B cell (primary cell): ENCODE results near the gene APOLD1. TPM values are rescaled to one million over a fixed set of nuclear protein-coding genes. Genes with fewer than 3 reads are reported as not detected.

Source experiments
- ATAC-seq: fragments of 200-7000 bp; cut with Tn5 transposase; one replicate; pipeline ENCODE4 v1.10.0; 2021; ENCODE audit warnings: low read depth, mild to moderate bottlenecking, moderate number of reproducible peaks, moderate library complexity
- CTCF ChIA-PET: fragments of 350-600 bp; sonication (Branson Sonifier 250); formaldehyde crosslinking; loops from one replicate; lab custom pipeline; 2021; ENCODE audit warnings: antibody characterized with exemption, inconsistent platforms; lab: Charles Lee
- POLR2A ChIA-PET: fragments of 350-600 bp; sonication (Branson Sonifier 250); formaldehyde crosslinking; loops from one replicate; lab custom pipeline; 2021; ENCODE audit warnings: antibody characterized with exemption; lab: Charles Lee
- DNase-seq: peaks from one replicate; pipeline ENCODE4 v3.0.0; 2013
- H2AFZ ChIP-seq: 2 replicates; pipeline ENCODE4 v1.6.1; 2012; ENCODE audit warnings: mild to moderate bottlenecking, low read depth, low read length; ENCODE audit not compliant: insufficient read depth, poor library complexity, severe bottlenecking
- H3K27ac ChIP-seq, 2 donors: 1 replicate in 1 of 2; 2 replicates in 1 of 2; pipeline ENCODE4 v1.5.1; 2012 to 2013; ENCODE audit warnings: low read length in 2 of 2, mild to moderate bottlenecking in 2 of 2, moderate library complexity in 1 of 2
- H3K27me3 ChIP-seq, 4 experiments: fragments of 200-600 bp in 1 of 4; sonication (generic) in 1 of 4; replicated peaks in 1 of 4; 1 replicate in 2 of 4; 2 replicates in 2 of 4; pipeline versions ENCODE4 v1.6.1 to v1.7.0; 2013 to 2016; ENCODE audit warnings: low read length in 3 of 4, mild to moderate bottlenecking in 2 of 4, mixed read lengths in 1 of 4, moderate library complexity in 1 of 4; ENCODE audit not compliant: insufficient read depth in 4 of 4, control insufficient read depth in 3 of 4; ENCODE audit errors: control extremely low read depth in 1 of 4
- H3K36me3 ChIP-seq, 2 experiments: replicated peaks in 1 of 2; 1 replicate in 1 of 2; 2 replicates in 1 of 2; pipeline versions ENCODE4 v1.6.1 to v1.7.1; 2013; ENCODE audit warnings: low read length in 1 of 2; ENCODE audit not compliant: insufficient read depth in 2 of 2, control insufficient read depth in 1 of 2; ENCODE audit errors: control extremely low read depth in 1 of 2, extremely low read depth in 1 of 2
- H3K4me1 ChIP-seq, 2 donors: fragments of 200-600 bp in 1 of 2; sonication (generic) in 1 of 2; 1 replicate in 1 of 2; 2 replicates in 1 of 2; pipeline versions ENCODE4 v1.5.1 to v1.6.1; 2013 to 2017; ENCODE audit warnings: low read length in 2 of 2; ENCODE audit not compliant: control insufficient read depth in 2 of 2, insufficient read depth in 2 of 2
- H3K4me2 ChIP-seq: replicated peaks from 2 replicates; pipeline ENCODE3; 2012; ENCODE audit warnings: mild to moderate bottlenecking, low read depth, low read length; ENCODE audit not compliant: poor library complexity, severe bottlenecking
- H3K4me3 ChIP-seq, 5 experiments: fragments of 200-600 bp in 1 of 5; sonication (generic) in 1 of 5; 1 replicate in 3 of 5; 2 replicates in 2 of 5; pipeline versions ENCODE4 v1.5.1 to v1.7.0; 2011 to 2016; ENCODE audit warnings: low read length in 4 of 5, mild to moderate bottlenecking in 4 of 5, low read depth in 2 of 5, control low read depth in 1 of 5, moderate library complexity in 1 of 5; ENCODE audit not compliant: insufficient read depth in 1 of 5; ENCODE audit errors: control extremely low read depth in 1 of 5, extremely low read depth in 1 of 5
- H3K79me2 ChIP-seq: fragments of 200-600 bp; sonication (generic); one replicate; pipeline ENCODE4 v1.6.0; 2016; ENCODE audit warnings: low read length; ENCODE audit not compliant: control insufficient read depth, insufficient read depth
- H3K9ac ChIP-seq: fragments of 200-600 bp; sonication (generic); 2 replicates; pipeline ENCODE4 v1.6.1; 2017; ENCODE audit warnings: mild to moderate bottlenecking, low read length, moderate library complexity
- H3K9me3 ChIP-seq, 3 donors: one replicate each; pipeline versions ENCODE4 v1.6.1 to v1.7.1; 2013; ENCODE audit warnings: low read length in 2 of 3; ENCODE audit not compliant: control insufficient read depth in 2 of 3, insufficient read depth in 1 of 3; ENCODE audit errors: control extremely low read depth in 1 of 3
- H4K20me1 ChIP-seq: 2 replicates; pipeline ENCODE4 v1.6.0; 2012; ENCODE audit warnings: mild to moderate bottlenecking, low read length; ENCODE audit not compliant: insufficient read depth, control insufficient read depth, poor library complexity, severe bottlenecking
- H3K27ac Mint-ChIP-seq: one replicate; pipeline ENCODE4 v1.8.0; 2021; ENCODE audit warnings: mixed read lengths
- H3K27me3 Mint-ChIP-seq: one replicate; pipeline ENCODE4 v1.8.0; 2021; ENCODE audit warnings: mixed read lengths
- H3K4me1 Mint-ChIP-seq: one replicate; pipeline ENCODE4 v1.8.0; 2021; ENCODE audit warnings: mixed read lengths
- H3K4me3 Mint-ChIP-seq: one replicate; pipeline ENCODE4 v1.8.0; 2021; ENCODE audit warnings: mixed read lengths
- H3K9me3 Mint-ChIP-seq: one replicate; pipeline ENCODE4 v1.8.0; 2022; ENCODE audit warnings: mixed read lengths; ENCODE audit not compliant: insufficient read depth
- CTCF ChIP-seq: fragments of 200-600 bp; IDR thresholded peaks from one replicate; pipeline ENCODE4 v1.8.0; 2022; ENCODE audit warnings: antibody characterized with exemption, mild to moderate bottlenecking
- EZH2 ChIP-seq: IDR thresholded peaks from 2 replicates; pipeline ENCODE4 v1.6.1; 2012; ENCODE audit warnings: borderline replicate concordance, low read depth, mild to moderate bottlenecking, moderate library complexity, low read length; ENCODE audit not compliant: insufficient read depth, poor library complexity, severe bottlenecking
- WGBS: methylation state at CpG from one replicate; pipeline ENCODE4 v1.1.5; 2013; ENCODE audit warnings: missing lambda C conversion rate; ENCODE audit not compliant: insufficient coverage; 5-methylcytosine and 5-hydroxymethylcytosine counted together
- intact Hi-C: fragments of 100-400 bp; cut with micrococcal nuclease; formaldehyde crosslinking; loops from one replicate; pipeline ENCODE4 v1.10.0; 2022
- polyA plus RNA-seq: library from polyadenylated mRNA; depleted of rRNA; stranded (reverse); fragments of >200 nt; gene quantifications from 2 replicates; pipeline ENCODE4 v1.2.3, GENCODE V29; 2012
- total RNA-seq, 2 donors: library from RNA; stranded (reverse); fragments of 120-200 nt in 1 of 2; gene quantifications; 1 replicate in 1 of 2; 2 replicates in 1 of 2; pipeline versions ENCODE4 v1.2.3 to v1.2.4, GENCODE V29; 2013 to 2022

Gene APOLD1
- total and polyA plus RNA-seq, 2 donors (not counting 1 experiment from before 2014, with no cell fraction given) = 1.5 to 4.7 TPM

- no peak overlapping the region for H3K27ac Mint-ChIP-seq
- no peak for TF ChIP-seq EZH2
- no peak for TF ChIP-seq CTCF
- H3K4me1 ChIP-seq = peaks cover 6 to 20% of the 10 kb centered on the region in 2 donors
- ATAC-seq (no peak), DNase-seq (no peak)
- no peaks in the 10 kb centered on the region for H3K36me3 ChIP-seq
- 100% methylated on average over 2 of the region's 8 CpGs for WGBS
- H3K4me1 Mint-ChIP-seq = peaks cover 28% of the 10 kb centered on the region
- no peak overlapping the region for H3K4me3 ChIP-seq
- no peaks in the 10 kb centered on the region for H3K79me2 ChIP-seq
- intact Hi-C loops = no loop called here
- H3K27ac ChIP-seq = no peak overlapping the region
- no peak overlapping the region for H3K4me2 ChIP-seq
- no peaks in the 10 kb centered on the region for H3K27me3 ChIP-seq
- no peak overlapping the region for H3K9ac ChIP-seq
- no peaks in the 10 kb centered on the region for H3K9me3 Mint-ChIP-seq
- no peaks in the 10 kb centered on the region for H4K20me1 ChIP-seq
- no peak overlapping the region for H3K4me3 Mint-ChIP-seq
- H3K27me3 Mint-ChIP-seq = no peaks in the 10 kb centered on the region
- ChIA-PET CTCF (interaction anchor here (1.2 to 4.6 kb wide), 3 partner anchors 9 to 13 kb away, joined by 3 to 25 read pairs (median 4); no protein-coding TSS in a partner anchor), POLR2A (no interaction called here)
- H3K9me3 ChIP-seq = no peaks in the 10 kb centered on the region
- no peak overlapping the region for H2AFZ ChIP-seq
Observed at GRCh38 chr12:12799163-12799920, 13.9 kb downstream of the APOLD1 start.
